Myometrial cell (primary cell): ENCODE measurements around the gene FAM25G. TPM values are rescaled to one million over a fixed set of nuclear protein-coding genes. Genes with fewer than 3 reads are reported as not detected.

Experiments
- total RNA-seq: library from RNA; depleted of rRNA; stranded (reverse); fragments of >200 nt; gene quantifications from 2 replicates; pipeline ENCODE4 v1.2.3, GENCODE V29; 2015

FAM25G gene
- not detected in 2 replicates for total RNA-seq

DNA sequence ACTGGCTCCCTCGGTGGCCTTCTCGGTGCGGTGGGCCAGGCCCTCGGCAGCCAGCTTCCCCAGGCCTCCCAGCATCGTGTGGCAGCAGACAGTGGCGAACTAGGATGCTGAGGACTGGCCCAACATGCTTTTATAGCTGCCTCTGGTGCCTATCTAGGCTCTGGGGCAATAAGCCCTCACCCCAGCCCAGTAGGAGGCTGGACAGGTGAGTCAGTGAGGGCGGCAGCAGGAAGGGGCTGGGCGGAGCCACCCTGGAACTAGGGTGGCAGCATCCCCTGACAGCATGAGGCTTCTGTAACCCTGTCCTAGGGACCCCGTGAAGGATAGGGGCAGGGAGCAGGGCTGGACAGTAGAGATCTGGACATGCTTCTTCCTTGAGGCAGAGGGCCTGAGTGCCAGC is at the start of gene FAM25G:
Gene FAM25G (minus strand): TSS at position 101 of the 400 bp plus-strand sequence. CDS start 26 bp downstream, at position 75.

DNA sequence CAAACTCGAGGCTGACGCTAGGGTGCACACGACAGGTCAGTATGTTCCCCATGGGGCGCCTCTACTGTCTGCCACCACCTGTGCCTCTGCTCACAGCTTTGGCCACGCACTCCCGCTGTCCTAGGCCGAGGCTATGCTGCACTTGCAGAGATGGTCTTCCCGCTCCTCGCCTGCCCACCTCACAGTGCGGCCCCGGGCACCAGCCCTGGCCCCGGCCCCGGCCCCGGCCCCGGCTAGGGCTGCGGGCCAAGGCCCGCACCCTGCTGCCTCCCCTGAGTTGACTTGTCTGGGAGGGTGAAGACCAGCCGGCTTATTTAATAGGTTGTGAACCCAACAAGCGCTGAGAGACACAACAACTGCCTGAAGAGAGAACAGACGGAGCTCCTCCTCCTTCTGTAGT is 32.0 kb upstream of the FAM25G start, which contains the start of gene AGAP9:
Gene AGAP9 (minus strand): TSS at position 164 of the 400 bp plus-strand sequence. CDS start 112 bp downstream, at position 52.

GRCh38 chr10:47483923-47484322 is 7.6 kb downstream of the FAM25G start, which contains the start of gene ANXA8:
Gene ANXA8 (minus strand): TSS chr10:47484115. CDS start chr10:47483933, 182 bp downstream.

Other genes with a start within 250 kb of the FAM25G start
- gene GDF10, start 191.5 kb downstream of the FAM25G start, total RNA-seq = not detected in 2 replicates
- not detected in 2 replicates for gene GDF2, start 169.2 kb downstream of the FAM25G start, total RNA-seq
- gene RBP3, start 143.3 kb downstream of the FAM25G start, total RNA-seq = under 0.01 TPM in 1 of 2 replicates, not detected in the other
- 0.29 TPM in 1 of 2 replicates, not detected in the other for gene ZNF488, start 107.4 kb downstream of the FAM25G start, total RNA-seq
- gene ANXA8, start 7.6 kb downstream of the FAM25G start, total RNA-seq = 1.8 and 5.5 TPM in 2 replicates
- 2.7 and 2.9 TPM in 2 replicates for gene AGAP9, start 31.9 kb upstream of the FAM25G start, total RNA-seq